MM.1S (cell line): ENCODE measurements around the gene CPA5.

Experiments
- DNase-seq: peaks from one replicate; pipeline ENCODE4 v3.0.0-alpha.2; 2015
- H2AFZ ChIP-seq: fragments of 300-600 bp; sonication (generic); 2 replicates; pipeline ENCODE4 v1.6.0; 2016; ENCODE audit warnings: antibody characterized with exemption, low read length
- H3F3A ChIP-seq: fragments of 300-600 bp; sonication (generic); 2 replicates; pipeline ENCODE4 v1.6.1; 2016; ENCODE audit warnings: mild to moderate bottlenecking, antibody characterized with exemption, low read length, moderate library complexity, mixed read lengths; ENCODE audit not compliant: insufficient read depth
- H3K27ac ChIP-seq: fragments of 300-600 bp; sonication (generic); 2 replicates; pipeline ENCODE4 v1.5.1; 2016; ENCODE audit warnings: mild to moderate bottlenecking, low read length
- H3K27me3 ChIP-seq: fragments of 300-600 bp; sonication (generic); replicated peaks from 2 replicates; pipeline ENCODE4 v1.6.0; 2016; ENCODE audit warnings: low read length; ENCODE audit not compliant: insufficient read depth
- H3K36me3 ChIP-seq: fragments of 300-600 bp; sonication (generic); replicated peaks from 2 replicates; pipeline ENCODE4 v1.6.1; 2016; ENCODE audit warnings: mild to moderate bottlenecking, low read length, mixed read lengths; ENCODE audit not compliant: insufficient read depth
- H3K4me1 ChIP-seq: fragments of 300-600 bp; sonication (generic); 2 replicates; pipeline ENCODE4 v1.6.1; 2016; ENCODE audit warnings: low read length, mixed read lengths
- H3K4me2 ChIP-seq: fragments of 300-600 bp; sonication (generic); 2 replicates; pipeline ENCODE4 v1.6.0; 2016; ENCODE audit warnings: low read depth, low read length
- H3K4me3 ChIP-seq: fragments of 300-600 bp; sonication (generic); 2 replicates; pipeline ENCODE4 v1.5.1; 2016; ENCODE audit warnings: low read length, mixed read lengths
- H3K79me2 ChIP-seq: fragments of 300-600 bp; sonication (generic); 2 replicates; pipeline ENCODE4 v1.6.1; 2016; ENCODE audit warnings: mixed run types, low read length, mixed read lengths
- H3K9ac ChIP-seq: fragments of 300-600 bp; sonication (generic); 2 replicates; pipeline ENCODE4 v1.6.1; 2016; ENCODE audit warnings: low read length, mixed read lengths
- H3K9me2 ChIP-seq: fragments of 300-600 bp; sonication (generic); replicated peaks from 2 replicates; pipeline ENCODE4 v1.6.1; 2016; ENCODE audit warnings: mild to moderate bottlenecking, low read length, mixed read lengths; ENCODE audit not compliant: insufficient read depth
- H3K9me3 ChIP-seq: fragments of 300-600 bp; sonication (generic); replicated peaks from 2 replicates; pipeline ENCODE4 v1.6.1; 2016; ENCODE audit warnings: mild to moderate bottlenecking, low read length, mixed read lengths; ENCODE audit not compliant: insufficient read depth
- H4K20me1 ChIP-seq: fragments of 300-600 bp; sonication (generic); 2 replicates; pipeline ENCODE4 v1.6.1; 2016; ENCODE audit warnings: mild to moderate bottlenecking, low read length, moderate library complexity, mixed read lengths; ENCODE audit not compliant: insufficient read depth
- CTCF ChIP-seq: fragments of 300-600 bp; sonication (generic); IDR thresholded peaks from 2 replicates; pipeline ENCODE4 v1.5.1; 2016; ENCODE audit warnings: antibody characterized with exemption, low read length, mixed read lengths
- EZH2 ChIP-seq: fragments of 300-600 bp; sonication (generic); optimal IDR thresholded peaks from 2 replicates; pipeline ENCODE3; 2017; ENCODE audit warnings: low read depth, mild to moderate bottlenecking, antibody characterized with exemption, low read length, mixed read lengths
- EZH2phosphoT487 ChIP-seq: fragments of 300-600 bp; sonication (generic); IDR thresholded peaks from 2 replicates; pipeline ENCODE4 v1.6.1; 2018; ENCODE audit warnings: antibody characterized with exemption, low read length

CPA5 gene

GRCh38 chr7:130363026-130363847 is 18.6 kb downstream of the CPA5 start:
- Histone ChIP-seq H3K27me3 (no peaks in the 10 kb centered on the region), H3K9me3 (no peaks in the 10 kb centered on the region), H3K4me2 (no peak overlapping the region), H3K9me2 (no peaks in the 10 kb centered on the region), H3F3A (no peaks in the 10 kb centered on the region), H3K9ac (no peak overlapping the region), H2AFZ (no peak overlapping the region), H3K79me2 (no peaks in the 10 kb centered on the region), H3K4me1 (no peaks in the 10 kb centered on the region), H3K27ac (no peak overlapping the region), H4K20me1 (no peaks in the 10 kb centered on the region), H3K36me3 (no peaks in the 10 kb centered on the region), H3K4me3 (no peak overlapping the region)
- no peak for DNase-seq
- no peak for TF ChIP-seq EZH2
- no peak for TF ChIP-seq EZH2phosphoT487
- TF ChIP-seq CTCF, result no peak

- Histone ChIP-seq H3K9ac (no peak overlapping the region), H4K20me1 (no peaks in the 10 kb centered on the region), H3K79me2 (no peaks in the 10 kb centered on the region), H3K4me1 (no peaks in the 10 kb centered on the region), H3K9me3 (no peaks in the 10 kb centered on the region), H3K4me3 (no peak overlapping the region), H3K27ac (no peak overlapping the region), H3K36me3 (no peaks in the 10 kb centered on the region), H2AFZ (no peak overlapping the region), H3K4me2 (no peak overlapping the region), H3F3A (no peaks in the 10 kb centered on the region), H3K9me2 (no peaks in the 10 kb centered on the region), H3K27me3 (no peaks in the 10 kb centered on the region)
- no peak for DNase-seq
- TF ChIP-seq CTCF (no peak), EZH2 (no peak), EZH2phosphoT487 (no peak)
Observed at GRCh38 chr7:130364451-130364850, 19.8 kb downstream of the CPA5 start.

- no peak overlapping the region for H2AFZ ChIP-seq
- no peak overlapping the region for H3K4me2 ChIP-seq
Observed at GRCh38 chr7:130365088-130365487, 20.5 kb downstream of the CPA5 start.

More at GRCh38 chr7:130365088-130365487, 20.5 kb downstream of the CPA5 start:
- Histone ChIP-seq H3K27me3 (no peaks in the 10 kb centered on the region), H4K20me1 (no peaks in the 10 kb centered on the region), H3K9ac (no peak overlapping the region), H3K4me1 (no peaks in the 10 kb centered on the region), H3K4me3 (no peak overlapping the region), H3K27ac (no peak overlapping the region), H3K9me2 (no peaks in the 10 kb centered on the region), H3K9me3 (no peaks in the 10 kb centered on the region), H3K36me3 (no peaks in the 10 kb centered on the region), H3K79me2 (no peaks in the 10 kb centered on the region), H3F3A (no peaks in the 10 kb centered on the region)
- no peak for DNase-seq
- TF ChIP-seq EZH2 (no peak), CTCF (no peak), EZH2phosphoT487 (no peak)
